Chondrocyte (in vitro differentiated cells): ENCODE results near the gene FOXJ1. TPM values are rescaled to one million over a fixed set of nuclear protein-coding genes. Genes with fewer than 3 reads are reported as not detected.
A peak's percentile ranks its signal among the peaks of the same experiment; 100 is the strongest.

Source experiments
- DNase-seq: peaks from one replicate; pipeline ENCODE4 v3.0.0; 2021; ENCODE audit warnings: mixed read lengths, low spot score
- H3K27ac Mint-ChIP-seq: one replicate; pipeline ENCODE4 v1.8.0; 2021; ENCODE audit warnings: mild to moderate bottlenecking, moderate library complexity, mixed read lengths; ENCODE audit not compliant: unreplicated experiment
- H3K27me3 Mint-ChIP-seq: 2 replicates; pipeline ENCODE4 v1.8.0; 2021; ENCODE audit warnings: low read depth, mixed read lengths
- H3K36me3 Mint-ChIP-seq: 2 replicates; pipeline ENCODE4 v1.8.0; 2021; ENCODE audit warnings: low read depth, mixed read lengths
- H3K4me1 Mint-ChIP-seq: 2 replicates; pipeline ENCODE4 v1.8.0; 2021; ENCODE audit warnings: low read depth, mild to moderate bottlenecking, mixed read lengths
- H3K4me3 Mint-ChIP-seq: one replicate; pipeline ENCODE4 v1.8.0; 2021; ENCODE audit warnings: mild to moderate bottlenecking, moderate library complexity, mixed read lengths; ENCODE audit not compliant: unreplicated experiment
- H3K9me3 Mint-ChIP-seq: 2 replicates; pipeline ENCODE4 v1.8.0; 2021; ENCODE audit warnings: low read depth, mixed read lengths
- CTCF ChIP-seq: fragments of 200-600 bp; sonication (generic); IDR thresholded peaks from 2 replicates; pipeline ENCODE4 v1.5.0; 2021; ENCODE audit warnings: antibody characterized with exemption, mild to moderate bottlenecking, moderate library complexity
- total RNA-seq: library from RNA; stranded (reverse); gene quantifications from 3 replicates; pipeline ENCODE4 v1.2.1, GENCODE V29; 2021

Gene FOXJ1
- total RNA-seq, 1 donor from 2014 or later = 0.12 TPM

- Mint-ChIP-seq H3K36me3 (no peaks in the 10 kb centered on the region), H3K4me1 (no peaks in the 10 kb centered on the region), H3K4me3 (no peak overlapping the region), H3K27me3 (peaks cover 12% of the 10 kb centered on the region), H3K9me3 (no peaks in the 10 kb centered on the region), H3K27ac (no peak overlapping the region)
- no peak for TF ChIP-seq CTCF
- no peak for DNase-seq
Observed at GRCh38 chr17:76120658-76121008, 20.4 kb downstream of the FOXJ1 start.

- no peaks in the 10 kb centered on the region for H3K9me3 Mint-ChIP-seq
- DNase-seq = no peak
- H3K36me3 Mint-ChIP-seq = no peaks in the 10 kb centered on the region
- no peak overlapping the region for H3K4me3 Mint-ChIP-seq
- H3K27ac Mint-ChIP-seq = no peak overlapping the region
- no peaks in the 10 kb centered on the region for H3K4me1 Mint-ChIP-seq
- peaks cover 12% of the 10 kb centered on the region for H3K27me3 Mint-ChIP-seq
- no peak for TF ChIP-seq CTCF
Observed at GRCh38 chr17:76119409-76120371, 21.4 kb downstream of the FOXJ1 start.

GRCh38 chr17:76115138-76115754, 25.8 kb downstream of the FOXJ1 start:
- no peak overlapping the region for H3K27ac Mint-ChIP-seq
- H3K4me1 Mint-ChIP-seq = no peaks in the 10 kb centered on the region
- H3K9me3 Mint-ChIP-seq = no peaks in the 10 kb centered on the region
- TF ChIP-seq CTCF = no peak
- DNase-seq = no peak
- no peak overlapping the region for H3K4me3 Mint-ChIP-seq
- H3K36me3 Mint-ChIP-seq = no peaks in the 10 kb centered on the region
- H3K27me3 Mint-ChIP-seq = peaks cover 9% of the 10 kb centered on the region

GRCh38 chr17:76111956-76112355, 29.1 kb downstream of the FOXJ1 start:
- no peak for TF ChIP-seq CTCF
- H3K9me3 Mint-ChIP-seq = no peaks in the 10 kb centered on the region
- H3K27ac Mint-ChIP-seq = no peak overlapping the region
- H3K27me3 Mint-ChIP-seq = no peaks in the 10 kb centered on the region
- DNase-seq = no peak
- H3K4me1 Mint-ChIP-seq = no peaks in the 10 kb centered on the region
- no peaks in the 10 kb centered on the region for H3K36me3 Mint-ChIP-seq
- no peak overlapping the region for H3K4me3 Mint-ChIP-seq

- Mint-ChIP-seq H3K4me1 (peaks cover 8% of the 10 kb centered on the region), H3K27me3 (no peaks in the 10 kb centered on the region), H3K4me3 (no peak overlapping the region), H3K36me3 (no peaks in the 10 kb centered on the region), H3K27ac (no peak overlapping the region), H3K9me3 (no peaks in the 10 kb centered on the region)
- TF ChIP-seq CTCF = peak; percentile 68
- no peak for DNase-seq
Observed at GRCh38 chr17:76107509-76107908, 33.5 kb downstream of the FOXJ1 start.
